ENCODE results near the gene LRRTM4.

The LRRTM4 gene

GRCh38 chr2:76980067-76980787 is 541.9 kb downstream of the LRRTM4 start:
- DNase-seq = no peak

GRCh38 chr2:76977846-76978727 is 544.1 kb downstream of the LRRTM4 start:
- DNase-seq = no peak

- no peak for DNase-seq
These were observed 546.4 kb downstream of the LRRTM4 start for GRCh38 chr2:76975752-76976151.

DNA sequence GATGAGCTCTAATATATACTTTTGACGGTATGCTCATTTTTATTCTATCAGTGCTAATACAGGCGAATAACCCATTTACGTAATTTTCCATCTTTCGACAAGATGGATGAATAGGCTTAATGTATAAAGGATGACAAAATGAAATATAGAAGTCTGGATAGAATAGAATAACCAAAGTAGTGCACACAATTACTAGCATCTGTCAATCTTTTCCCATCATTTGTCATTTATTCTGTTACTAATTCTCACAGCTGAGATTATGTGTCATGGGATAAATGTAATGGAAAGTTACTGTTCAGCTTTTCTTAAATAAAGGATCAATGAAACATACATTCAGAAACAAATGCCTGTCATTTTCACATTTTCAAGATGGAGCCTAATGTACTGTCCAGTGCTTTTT is 548.6 kb downstream of the LRRTM4 start:
- no peak for DNase-seq

- no peak for DNase-seq
These were observed 556.4 kb downstream of the LRRTM4 start for GRCh38 chr2:76965772-76966171.

GRCh38 chr2:76958749-76959148 is 563.4 kb downstream of the LRRTM4 start:
- no peak for DNase-seq

GRCh38 chr2:76953733-76954347 is 568.3 kb downstream of the LRRTM4 start:
- DNase-seq = no peak

- no peak for DNase-seq
These were observed 575.5 kb downstream of the LRRTM4 start for GRCh38 chr2:76946631-76947145.

DNA sequence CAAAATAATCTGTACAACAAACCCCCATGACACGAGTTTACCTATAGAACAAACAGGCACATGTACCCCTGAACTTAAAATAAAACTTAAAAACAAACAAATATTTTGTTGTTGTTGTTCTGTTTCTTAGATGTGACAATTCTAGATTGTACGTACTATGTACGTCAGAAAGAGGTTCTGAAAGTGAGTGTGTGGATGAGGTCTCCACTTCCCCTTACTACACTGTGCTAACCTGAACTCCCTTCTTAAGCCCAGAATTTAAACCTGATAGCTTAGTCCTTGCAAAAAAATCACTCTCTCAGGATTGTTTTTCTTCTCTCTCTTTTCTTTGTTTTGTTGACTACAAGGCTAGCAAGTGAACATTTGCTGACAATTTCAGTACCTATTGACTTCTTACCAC is 581.6 kb downstream of the LRRTM4 start:
- no peak for DNase-seq

- DNase-seq = no peak
These were observed 584.0 kb downstream of the LRRTM4 start for GRCh38 chr2:76938153-76938552.

GRCh38 chr2:76932550-76932949 is 589.6 kb downstream of the LRRTM4 start:
- DNase-seq = no peak

- no peak for DNase-seq
These were observed 592.0 kb downstream of the LRRTM4 start for GRCh38 chr2:76930056-76930744.

GRCh38 chr2:76928026-76928425 is 594.1 kb downstream of the LRRTM4 start:
- DNase-seq = no peak

DNA sequence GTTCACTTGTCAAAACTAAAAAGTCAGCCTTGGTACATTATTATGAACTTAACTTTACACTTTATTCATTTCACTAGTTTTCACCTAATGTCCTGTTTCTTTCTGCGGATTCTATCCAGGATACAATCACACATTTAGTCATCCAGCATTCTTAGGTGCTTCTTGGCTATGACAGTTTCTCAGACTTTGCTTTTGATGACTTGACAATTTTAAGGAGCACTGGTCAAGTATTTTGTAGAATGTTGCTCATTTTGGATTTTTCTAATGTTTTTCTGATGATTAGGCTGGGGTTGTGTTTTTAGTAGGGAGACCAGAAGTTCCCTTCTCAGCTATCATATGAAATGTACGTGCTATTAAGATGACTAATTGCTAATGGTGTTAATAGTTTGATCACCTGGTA is 601.2 kb downstream of the LRRTM4 start:
- DNase-seq = no peak

GRCh38 chr2:76895469-76895868 is 626.7 kb downstream of the LRRTM4 start:
- no peak for DNase-seq

GRCh38 chr2:76870581-76870980 is 651.6 kb downstream of the LRRTM4 start:
- DNase-seq = no peak

DNA sequence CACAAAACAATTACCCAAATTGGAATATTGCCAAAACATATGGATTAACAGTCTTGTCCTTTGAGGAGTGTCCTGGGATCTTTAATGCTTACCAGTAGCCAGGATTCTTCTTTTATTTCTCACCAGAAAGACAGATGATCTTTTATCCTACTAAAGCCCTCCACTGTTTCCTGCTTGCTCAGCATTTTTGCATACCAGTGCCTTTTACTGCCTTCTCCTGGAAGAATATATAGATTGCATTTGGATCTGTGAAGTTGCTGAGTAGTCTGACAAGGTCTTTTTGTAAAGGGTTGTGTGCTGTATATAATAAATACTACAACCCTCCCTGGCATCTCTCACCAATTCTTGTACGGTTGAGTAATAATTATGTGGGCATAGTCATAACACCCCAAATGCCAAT is 652.2 kb downstream of the LRRTM4 start:
- no peak for DNase-seq

DNA sequence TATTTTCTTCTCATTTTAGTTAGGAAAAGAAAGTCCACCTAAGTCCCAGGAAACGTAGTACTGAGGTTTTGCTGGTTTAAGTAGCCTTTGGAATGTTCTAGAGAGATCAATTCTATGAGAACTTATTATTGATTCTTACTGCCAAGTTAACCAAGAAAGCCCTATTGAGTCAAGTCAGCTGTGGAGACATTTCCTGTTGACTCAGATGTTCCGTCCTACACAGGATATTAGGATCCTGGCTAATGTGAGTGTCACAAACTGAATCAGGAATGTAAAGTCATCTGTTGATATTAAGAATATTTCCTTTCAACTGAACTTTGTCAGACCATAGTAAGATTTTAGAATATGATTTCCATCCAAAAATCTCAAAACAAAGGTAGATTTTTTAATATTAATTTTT is 654.3 kb downstream of the LRRTM4 start:
- DNase-seq = no peak

DNA sequence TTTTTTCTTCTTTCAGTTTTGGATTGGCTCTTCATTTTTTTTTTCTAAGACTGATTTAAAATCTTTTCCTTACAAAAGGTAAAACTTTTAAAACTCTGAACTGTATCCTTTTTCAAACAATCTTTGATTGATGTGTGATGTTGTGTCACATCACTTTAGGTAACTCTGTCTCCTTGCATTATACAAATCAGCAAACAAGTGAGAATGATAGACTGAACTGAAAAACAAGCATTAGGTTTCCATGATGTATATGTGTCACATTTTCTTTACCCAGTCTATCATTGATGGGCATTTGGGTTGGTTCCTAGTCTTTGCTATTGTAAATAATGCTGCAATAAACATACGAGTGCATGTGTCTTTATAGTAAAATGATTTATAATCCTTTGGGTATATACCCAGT is 655.7 kb downstream of the LRRTM4 start:
- DNase-seq = no peak

DNA sequence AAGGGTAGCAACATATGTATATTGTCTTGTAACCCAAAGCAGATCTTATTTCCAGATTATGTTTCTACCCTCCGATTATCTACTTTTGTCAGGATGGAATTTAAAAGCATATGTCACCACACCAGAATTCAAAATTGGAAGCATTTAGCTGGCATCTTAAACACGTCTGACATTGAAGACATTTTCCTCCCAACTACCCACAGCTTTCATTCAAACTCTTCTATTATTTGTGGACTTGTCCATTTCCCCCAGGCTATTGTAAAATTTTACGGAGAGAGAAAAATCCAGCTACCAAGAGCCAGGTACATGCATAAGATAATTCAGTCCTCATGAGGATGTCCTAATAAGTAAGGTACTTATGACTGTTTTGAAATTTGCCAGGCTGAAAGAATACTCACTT is 659.3 kb downstream of the LRRTM4 start:
- DNase-seq = no peak

- no peak for DNase-seq
These were observed 660.5 kb downstream of the LRRTM4 start for GRCh38 chr2:76861708-76862107.

GRCh38 chr2:76851000-76851399 is 671.2 kb downstream of the LRRTM4 start:
- DNase-seq = no peak

GRCh38 chr2:76849086-76849485 is 673.1 kb downstream of the LRRTM4 start:
- DNase-seq = no peak

All from cerebellar nuclear complex (tissue), 1 donor.